Measurements from ENCODE around the gene NID1. TPM values are rescaled to one million over a fixed set of nuclear protein-coding genes. Genes with fewer than 3 reads are reported as not detected.

Gene NID1
- total RNA-seq, 2 donors from 2014 or later, result 28.5 to 58.0 TPM

GRCh38 chr1:236085545-236086159 is 20.8 kb upstream of the NID1 start:
- no peak for DNase-seq
- intact Hi-C loops (cut with DNase I), result no loop called here
- no peaks in the 10 kb centered on the region for H3K9me3 ChIP-seq
- 75 to 80% methylated on average over 6 of the region's 6 CpGs for WGBS, 2 donors
- no peaks in the 10 kb centered on the region for H3K27me3 ChIP-seq
- H3K4me1 ChIP-seq, result no peaks in the 10 kb centered on the region
- H3K27ac ChIP-seq, result no peak overlapping the region
- no peak for TF ChIP-seq POLR2A (IDR thresholded peaks at IDR 0.05)
- TF ChIP-seq CTCF (IDR thresholded peaks at IDR 0.05), result no peak
- no peak for ATAC-seq
- no peaks in the 10 kb centered on the region for H3K36me3 ChIP-seq (replicated peaks in 1 of 2; ENCODE audit: insufficient read depth in 1 of 2, low read depth in 2 of 2)
- no peak overlapping the region for H3K4me3 ChIP-seq

- Histone ChIP-seq H3K4me1 (no peaks in the 10 kb centered on the region), H3K36me3 (replicated peaks in 1 of 2; ENCODE audit: insufficient read depth in 1 of 2, low read depth in 2 of 2) (no peaks in the 10 kb centered on the region), H3K4me3 (no peak overlapping the region), H3K9me3 (no peaks in the 10 kb centered on the region), H3K27ac (no peak overlapping the region), H3K27me3 (no peaks in the 10 kb centered on the region)
- intact Hi-C loops (cut with DNase I), result no loop called here
- DNase-seq (no peak), ATAC-seq (no peak)
- WGBS, 2 donors, result 74 to 83% methylated on average over 2 to 3 of the region's 3 CpGs
- TF ChIP-seq POLR2A (IDR thresholded peaks at IDR 0.05), result no peak
- no peak for TF ChIP-seq CTCF (IDR thresholded peaks at IDR 0.05)
Observed at GRCh38 chr1:236084386-236084730, 19.5 kb upstream of the NID1 start.

- WGBS, 2 donors, result 21 to 31% methylated on average over 8 of the region's 8 CpGs
- no peak overlapping the region for H3K4me3 ChIP-seq
- ATAC-seq, result no peak
- no peaks in the 10 kb centered on the region for H3K27me3 ChIP-seq
- no peak for DNase-seq
- H3K9me3 ChIP-seq, result no peaks in the 10 kb centered on the region
- no peaks in the 10 kb centered on the region for H3K36me3 ChIP-seq (replicated peaks in 1 of 2; ENCODE audit: insufficient read depth in 1 of 2, low read depth in 2 of 2)
- no peak overlapping the region for H3K27ac ChIP-seq
- H3K4me1 ChIP-seq, result no peaks in the 10 kb centered on the region
- TF ChIP-seq POLR2A (IDR thresholded peaks at IDR 0.05), result no peak
- no peak for TF ChIP-seq CTCF (IDR thresholded peaks at IDR 0.05)
- intact Hi-C loops (cut with DNase I), result no loop called here
Observed at GRCh38 chr1:236083650-236084385, 18.9 kb upstream of the NID1 start.

GRCh38 chr1:236082526-236082925 is 17.6 kb upstream of the NID1 start:
- TF ChIP-seq POLR2A (IDR thresholded peaks at IDR 0.05), result no peak
- TF ChIP-seq CTCF (IDR thresholded peaks at IDR 0.05), result no peak
- H3K4me3 ChIP-seq, result no peak overlapping the region
- ATAC-seq (no peak), DNase-seq (no peak)
- 90 to 92% methylated on average over 4 of the region's 4 CpGs for WGBS, 2 donors
- H3K27ac ChIP-seq, result no peak overlapping the region
- no peaks in the 10 kb centered on the region for H3K36me3 ChIP-seq (replicated peaks in 1 of 2; ENCODE audit: insufficient read depth in 1 of 2, low read depth in 2 of 2)
- H3K27me3 ChIP-seq, result no peaks in the 10 kb centered on the region
- intact Hi-C loops (cut with DNase I), result no loop called here
- H3K9me3 ChIP-seq, result no peaks in the 10 kb centered on the region
- no peaks in the 10 kb centered on the region for H3K4me1 ChIP-seq
